Gastroesophageal sphincter (tissue), 3 donors: ENCODE results near the gene MFNG.

Source experiments
- EP300 ChIP-seq: sonication (generic); formaldehyde crosslinking; IDR thresholded peaks from one replicate; pipeline ENCODE4 v1.6.1; 2017; ENCODE audit warnings: antibody characterized with exemption, mild to moderate bottlenecking
- POLR2A ChIP-seq, 2 donors: fragments of 450-650 bp; IDR thresholded peaks; one replicate each; pipeline ENCODE4 v1.6.1; 2017; ENCODE audit warnings: antibody characterized with exemption in 2 of 2, mild to moderate bottlenecking in 2 of 2, moderate library complexity in 1 of 2
- TF ChIP-seq, protein P1 (sequence below), 4 experiments: fragments of 200-600 bp in 2 of 4; fragments of 450-650 bp in 2 of 4; sonication (generic) in 1 of 4; IDR thresholded peaks; one replicate each; pipeline ENCODE4 v1.5.1; 2017 to 2019; ENCODE audit warnings: antibody characterized with exemption in 4 of 4, mild to moderate bottlenecking in 2 of 4, moderate library complexity in 2 of 4

DNA sequence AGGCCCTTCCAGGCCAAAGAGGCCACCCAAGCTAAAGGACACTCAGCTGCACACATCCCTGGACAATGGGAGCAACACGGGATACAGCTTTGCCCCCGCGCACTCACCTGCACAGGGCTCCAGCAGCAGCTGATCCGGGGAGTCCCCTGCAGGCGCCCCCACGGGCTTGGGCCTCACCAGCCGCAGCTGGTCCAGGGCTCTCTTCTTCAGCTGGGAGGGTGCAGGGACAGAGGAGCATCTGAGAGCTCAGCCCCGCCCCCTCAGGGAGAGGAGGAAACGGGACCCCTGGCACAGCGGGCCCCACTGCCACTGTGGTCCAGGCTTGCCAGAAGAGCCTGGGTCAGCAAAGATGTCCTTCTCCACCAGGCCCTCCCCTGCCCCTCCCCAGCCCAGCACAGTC, 7.8 kb upstream of the MFNG start:
- TF ChIP-seq, protein P1, sequence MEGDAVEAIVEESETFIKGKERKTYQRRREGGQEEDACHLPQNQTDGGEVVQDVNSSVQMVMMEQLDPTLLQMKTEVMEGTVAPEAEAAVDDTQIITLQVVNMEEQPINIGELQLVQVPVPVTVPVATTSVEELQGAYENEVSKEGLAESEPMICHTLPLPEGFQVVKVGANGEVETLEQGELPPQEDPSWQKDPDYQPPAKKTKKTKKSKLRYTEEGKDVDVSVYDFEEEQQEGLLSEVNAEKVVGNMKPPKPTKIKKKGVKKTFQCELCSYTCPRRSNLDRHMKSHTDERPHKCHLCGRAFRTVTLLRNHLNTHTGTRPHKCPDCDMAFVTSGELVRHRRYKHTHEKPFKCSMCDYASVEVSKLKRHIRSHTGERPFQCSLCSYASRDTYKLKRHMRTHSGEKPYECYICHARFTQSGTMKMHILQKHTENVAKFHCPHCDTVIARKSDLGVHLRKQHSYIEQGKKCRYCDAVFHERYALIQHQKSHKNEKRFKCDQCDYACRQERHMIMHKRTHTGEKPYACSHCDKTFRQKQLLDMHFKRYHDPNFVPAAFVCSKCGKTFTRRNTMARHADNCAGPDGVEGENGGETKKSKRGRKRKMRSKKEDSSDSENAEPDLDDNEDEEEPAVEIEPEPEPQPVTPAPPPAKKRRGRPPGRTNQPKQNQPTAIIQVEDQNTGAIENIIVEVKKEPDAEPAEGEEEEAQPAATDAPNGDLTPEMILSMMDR (IDR thresholded peaks at IDR 0.05), result no peak
- TF ChIP-seq EP300 (no peak), POLR2A (IDR thresholded peaks at IDR 0.05) (no peak)
